ENCODE measurements around the gene NPM3.

NPM3 gene

DNA sequence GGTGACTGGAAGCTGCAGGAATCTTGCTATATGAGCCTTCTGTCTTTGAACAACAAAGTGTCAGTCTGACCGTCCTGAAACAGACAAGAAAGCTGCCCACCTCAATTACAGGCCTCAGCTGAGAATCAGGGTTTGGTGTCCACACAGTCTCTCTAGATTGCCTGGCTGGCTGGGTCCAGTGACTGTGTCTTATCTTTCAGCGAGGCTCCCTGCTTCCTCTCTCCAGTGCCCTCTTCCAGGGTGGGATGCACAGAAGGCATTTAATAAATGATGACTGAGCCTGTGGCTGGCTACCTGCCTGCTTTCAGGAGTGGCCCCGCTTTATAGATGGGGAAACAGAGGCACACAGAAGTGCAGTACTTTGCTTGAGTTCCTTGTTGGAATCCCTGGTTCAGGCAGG lies 34.8 kb downstream of the NPM3 start:
- TF ChIP-seq, protein P1, sequence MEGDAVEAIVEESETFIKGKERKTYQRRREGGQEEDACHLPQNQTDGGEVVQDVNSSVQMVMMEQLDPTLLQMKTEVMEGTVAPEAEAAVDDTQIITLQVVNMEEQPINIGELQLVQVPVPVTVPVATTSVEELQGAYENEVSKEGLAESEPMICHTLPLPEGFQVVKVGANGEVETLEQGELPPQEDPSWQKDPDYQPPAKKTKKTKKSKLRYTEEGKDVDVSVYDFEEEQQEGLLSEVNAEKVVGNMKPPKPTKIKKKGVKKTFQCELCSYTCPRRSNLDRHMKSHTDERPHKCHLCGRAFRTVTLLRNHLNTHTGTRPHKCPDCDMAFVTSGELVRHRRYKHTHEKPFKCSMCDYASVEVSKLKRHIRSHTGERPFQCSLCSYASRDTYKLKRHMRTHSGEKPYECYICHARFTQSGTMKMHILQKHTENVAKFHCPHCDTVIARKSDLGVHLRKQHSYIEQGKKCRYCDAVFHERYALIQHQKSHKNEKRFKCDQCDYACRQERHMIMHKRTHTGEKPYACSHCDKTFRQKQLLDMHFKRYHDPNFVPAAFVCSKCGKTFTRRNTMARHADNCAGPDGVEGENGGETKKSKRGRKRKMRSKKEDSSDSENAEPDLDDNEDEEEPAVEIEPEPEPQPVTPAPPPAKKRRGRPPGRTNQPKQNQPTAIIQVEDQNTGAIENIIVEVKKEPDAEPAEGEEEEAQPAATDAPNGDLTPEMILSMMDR (IDR thresholded peaks at IDR 0.05; ENCODE audit: low read depth, low read length): no peak
- H3K4me3 ChIP-seq (ENCODE audit: low read depth, low read length): no peak overlapping the region

DNA sequence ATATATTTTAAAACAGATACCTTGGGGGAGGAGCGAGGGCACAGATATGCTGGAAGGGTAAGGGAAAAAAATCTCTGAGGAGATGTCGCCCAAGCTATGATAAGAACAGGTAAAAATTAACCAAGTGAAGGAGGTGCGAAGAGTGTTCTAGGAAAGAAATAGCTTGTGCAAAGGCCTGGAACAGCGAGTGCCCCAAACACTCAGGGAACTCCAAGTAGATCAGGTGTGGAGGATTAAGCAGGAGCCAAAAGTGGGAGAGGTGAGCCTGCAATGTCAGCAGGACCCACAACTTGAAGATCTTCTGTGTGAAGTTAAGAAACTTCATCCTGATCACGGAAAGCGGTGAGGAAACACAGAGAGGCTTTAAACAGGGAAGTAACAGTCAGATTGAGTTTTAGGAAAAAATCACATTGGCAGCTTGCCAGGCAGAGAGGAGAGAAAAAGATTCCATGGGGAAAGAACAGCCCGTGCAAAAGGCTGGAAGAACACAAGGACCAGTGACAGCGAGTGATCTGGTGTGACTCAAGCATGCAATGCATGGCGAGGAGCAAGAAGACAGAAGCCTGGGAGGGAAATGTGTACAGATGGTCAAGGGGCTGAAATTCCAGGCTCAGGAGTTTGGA lies 38.1 kb downstream of the NPM3 start:
- TF ChIP-seq, protein P1 (IDR thresholded peaks at IDR 0.05; ENCODE audit: low read depth, low read length): no peak
- no peak overlapping the region for H3K4me3 ChIP-seq (ENCODE audit: low read depth, low read length)

DNA sequence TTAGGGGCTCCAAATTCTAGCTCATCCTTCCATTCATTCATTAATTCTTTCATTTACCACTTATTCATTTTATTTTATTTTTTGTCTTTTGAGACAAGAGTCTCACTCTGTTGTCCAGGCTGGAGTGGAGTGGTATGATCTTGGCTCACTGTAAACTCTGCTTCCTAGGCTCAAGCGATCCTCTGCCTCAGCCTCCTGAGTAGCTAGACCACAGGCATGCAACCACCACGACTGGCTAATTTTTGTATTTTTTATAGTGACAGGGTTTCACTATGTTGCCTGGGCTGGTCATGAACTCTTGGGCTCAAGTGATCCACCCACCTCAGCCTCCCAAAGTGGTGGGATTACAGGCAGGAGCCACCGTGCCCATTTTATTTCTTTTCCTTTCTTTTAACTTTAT lies 39.0 kb downstream of the NPM3 start:
- H3K4me3 ChIP-seq (ENCODE audit: low read depth, low read length): no peak overlapping the region
- TF ChIP-seq, protein P1 (IDR thresholded peaks at IDR 0.05; ENCODE audit: low read depth, low read length): no peak

DNA sequence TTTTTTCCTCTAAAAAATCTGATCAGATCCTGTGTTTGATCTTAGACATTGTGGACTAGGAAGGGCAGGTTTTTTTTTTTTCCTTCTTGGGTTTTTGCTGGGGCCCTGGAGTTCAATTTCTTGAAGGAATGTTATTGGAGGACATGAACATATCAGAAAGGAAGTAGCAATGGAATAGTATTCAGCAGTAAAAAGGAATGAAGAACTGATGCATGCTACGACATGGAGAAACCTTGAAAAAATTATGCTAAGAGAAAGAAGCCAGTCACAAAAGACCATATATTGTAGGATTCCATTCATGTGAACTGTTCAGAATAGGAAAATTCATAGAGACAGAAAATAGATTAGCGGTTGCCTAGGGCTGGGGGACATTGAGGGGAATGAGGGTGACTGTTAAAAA lies 41.3 kb downstream of the NPM3 start:
- TF ChIP-seq, protein P1 (IDR thresholded peaks at IDR 0.05; ENCODE audit: low read depth, low read length): no peak

DNA sequence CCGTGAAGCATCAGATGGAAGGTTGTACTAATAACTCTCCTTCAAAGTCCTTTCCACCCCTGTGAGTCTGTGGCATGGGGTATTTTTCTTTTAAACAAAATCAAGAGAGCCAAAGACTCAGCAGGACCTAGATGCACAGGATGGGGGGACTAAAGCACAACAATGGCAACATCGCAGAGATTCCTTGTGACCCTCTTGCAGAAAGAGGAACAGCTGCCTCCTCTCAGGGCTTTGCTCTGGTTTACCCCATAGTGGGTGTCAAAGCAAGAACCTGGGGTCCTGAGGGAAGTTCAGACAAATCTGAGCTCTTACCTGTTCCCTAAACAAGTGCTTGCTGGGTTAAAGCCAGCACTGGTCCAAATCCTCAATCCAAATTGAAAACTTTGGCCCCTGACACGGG lies 46.6 kb downstream of the NPM3 start:
- TF ChIP-seq, protein P1 (IDR thresholded peaks at IDR 0.05; ENCODE audit: low read depth, low read length): no peak
- H3K4me3 ChIP-seq (ENCODE audit: low read depth, low read length): no peak overlapping the region

More for the DNA sequence above, 41.3 kb downstream of the NPM3 start:
- H3K4me3 ChIP-seq (ENCODE audit: low read depth, low read length): no peak overlapping the region

DNA sequence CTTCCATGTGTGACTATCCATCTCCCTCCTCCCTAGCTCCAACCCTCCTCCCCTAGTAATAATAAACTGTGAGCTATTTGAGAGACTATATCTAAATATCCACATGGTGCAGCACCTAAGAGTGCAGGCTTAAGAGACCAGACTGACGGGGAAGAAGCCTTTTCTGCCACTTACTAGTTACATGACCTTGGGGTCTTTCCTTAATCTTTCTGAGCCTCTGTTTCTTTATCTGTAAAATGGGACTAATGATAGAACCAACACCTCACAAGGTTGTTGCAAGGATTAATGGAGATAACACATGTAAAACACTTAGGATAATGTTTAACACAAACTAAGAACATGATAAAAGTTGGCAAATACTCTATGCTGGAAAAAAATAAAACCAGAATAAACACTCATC lies 51.1 kb downstream of the NPM3 start:
- TF ChIP-seq, protein P1 (IDR thresholded peaks at IDR 0.05; ENCODE audit: low read depth, low read length): no peak
- H3K4me3 ChIP-seq (ENCODE audit: low read depth, low read length): no peak overlapping the region

All from WI38 (cell line).